Muscle of leg (tissue), 11 donors: ENCODE data around the gene EPB42. TPM values are rescaled to one million over a fixed set of nuclear protein-coding genes. Genes with fewer than 3 reads are reported as not detected.
"Not testable (repeated sequence)": the region's sequence is repeated elsewhere in the genome, so short reads cannot be mapped to it uniquely, and the experiment has no call there.

Source experiments
- DNase-seq: peaks from one replicate; pipeline ENCODE4 v3.0.0; 2013
- H3K27ac ChIP-seq: one replicate; pipeline ENCODE4 v1.5.1; 2013; ENCODE audit warnings: mild to moderate bottlenecking, low read length, control low read depth
- H3K27me3 ChIP-seq: one replicate; pipeline ENCODE4 v1.6.1; 2013; ENCODE audit warnings: low read length; ENCODE audit not compliant: control insufficient read depth, insufficient read depth
- H3K36me3 ChIP-seq: one replicate; pipeline ENCODE4 v1.6.1; 2013; ENCODE audit warnings: low read length; ENCODE audit not compliant: control insufficient read depth, insufficient read depth
- H3K4me1 ChIP-seq: one replicate; pipeline ENCODE4 v1.6.1; 2013; ENCODE audit warnings: low read length; ENCODE audit not compliant: control insufficient read depth, insufficient read depth
- H3K4me3 ChIP-seq: one replicate; pipeline ENCODE4 v1.5.1; 2013; ENCODE audit warnings: low read length, control low read depth
- H3K9me3 ChIP-seq: replicated peaks from 2 replicates; pipeline ENCODE4 v1.6.1; 2013; ENCODE audit warnings: low read depth, low read length; ENCODE audit not compliant: control insufficient read depth
- WGBS: methylation state at CpG from one replicate; pipeline ENCODE4 v1.1.5; 2013; ENCODE audit warnings: missing lambda C conversion rate; ENCODE audit not compliant: insufficient coverage; 5-methylcytosine and 5-hydroxymethylcytosine counted together
- polyA plus RNA-seq, 8 donors: library from polyadenylated mRNA; unstranded; fragments of 120-200 nt; gene quantifications; one replicate each; pipeline versions ENCODE4 v1.2.1 to v1.2.3, GENCODE V29; 2013; ENCODE audit warnings: inconsistent platforms in 1 of 8, low replicate concordance in 1 of 8; ENCODE audit not compliant: insufficient read length in 8 of 8, insufficient read depth in 1 of 8
- total RNA-seq: library from RNA; stranded (reverse); fragments of 120-200 nt; gene quantifications from one replicate; pipeline ENCODE4 v1.2.4, GENCODE V29; 2013

Gene EPB42
- total and polyA plus RNA-seq, 9 donors = 1.3 to 6.1 (median 3.2) TPM

GRCh38 chr15:43204016-43204901 lies 16.6 kb downstream of the EPB42 start:
- H3K27me3 ChIP-seq = peaks cover 17% of the 10 kb centered on the region
- H3K36me3 ChIP-seq = no peaks in the 10 kb centered on the region
- H3K9me3 ChIP-seq = no peaks in the 10 kb centered on the region
- WGBS = 32% methylated on average over 8 of the region's 8 CpGs
- H3K27ac ChIP-seq = no peak overlapping the region
- H3K4me3 ChIP-seq = no peak overlapping the region
- H3K4me1 ChIP-seq = no peaks in the 10 kb centered on the region
- DNase-seq = peak; percentile 37

- no CpG with 5 or more reads among the region's 3 CpGs for WGBS
- no peak overlapping the region for H3K27ac ChIP-seq
- no peaks in the 10 kb centered on the region for H3K36me3 ChIP-seq
- no peak overlapping the region for H3K4me3 ChIP-seq
- H3K27me3 ChIP-seq = peaks cover 2% of the 10 kb centered on the region
- no peak for DNase-seq
- no peaks in the 10 kb centered on the region for H3K9me3 ChIP-seq
- no peaks in the 10 kb centered on the region for H3K4me1 ChIP-seq
Observed at GRCh38 chr15:43199945-43200488, 20.8 kb downstream of the EPB42 start.

GRCh38 chr15:43198992-43199391 lies 21.8 kb downstream of the EPB42 start:
- Histone ChIP-seq H3K4me3 (no peak overlapping the region), H3K9me3 (no peaks in the 10 kb centered on the region), H3K4me1 (no peaks in the 10 kb centered on the region), H3K36me3 (peaks cover 3% of the 10 kb centered on the region), H3K27me3 (no peaks in the 10 kb centered on the region), H3K27ac (no peak overlapping the region)
- WGBS = 100% methylated on average over 2 of the region's 3 CpGs
- DNase-seq = no peak

DNA sequence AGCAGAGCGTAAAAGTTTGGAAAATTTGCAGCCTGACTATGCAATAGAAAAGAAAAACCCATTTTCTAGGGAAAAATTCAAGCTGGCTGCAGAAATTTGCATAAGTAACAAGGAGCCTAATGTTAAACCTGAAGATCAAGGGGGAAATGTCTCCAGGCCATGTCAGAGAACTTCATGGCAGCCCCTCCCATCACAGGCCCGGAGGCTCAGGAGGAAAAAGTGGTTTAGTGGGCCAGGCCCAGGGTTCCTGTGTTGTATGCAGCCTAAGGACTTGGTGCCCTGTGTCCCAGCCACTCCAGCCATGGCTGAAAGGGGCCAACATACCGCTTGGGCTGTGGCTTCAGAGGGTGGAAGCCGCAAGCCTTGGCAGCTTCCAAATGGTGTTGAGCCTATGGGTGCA lies 22.3 kb downstream of the EPB42 start:
- DNase-seq, H3K27me3 ChIP-seq, H3K36me3 ChIP-seq, H3K4me1 ChIP-seq, H3K27ac ChIP-seq, H3K4me3 ChIP-seq, H3K9me3 ChIP-seq: not testable (repeated sequence)
- 96% methylated on average over 3 of the region's 4 CpGs for WGBS

DNA sequence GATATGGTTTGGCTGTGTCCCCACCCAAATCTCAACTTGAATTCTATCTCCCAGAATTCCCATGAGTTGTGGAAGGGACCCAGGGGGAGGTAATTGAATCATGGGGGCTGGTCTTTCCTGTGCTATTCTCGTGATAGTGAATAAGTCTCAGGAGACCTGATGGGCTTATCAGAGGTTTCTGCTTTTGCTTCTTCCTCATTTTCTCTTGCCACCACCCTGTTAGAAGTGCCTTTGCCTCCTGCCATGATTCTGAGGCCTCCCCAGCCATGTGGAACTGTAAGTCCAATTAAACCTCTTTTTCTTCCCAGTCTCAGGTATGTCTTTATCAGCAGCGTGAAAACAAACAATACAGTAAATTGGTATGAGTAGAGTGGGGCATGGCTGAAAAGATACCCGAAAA lies 23.0 kb downstream of the EPB42 start:
- H3K36me3 ChIP-seq = not testable (repeated sequence)

DNA sequence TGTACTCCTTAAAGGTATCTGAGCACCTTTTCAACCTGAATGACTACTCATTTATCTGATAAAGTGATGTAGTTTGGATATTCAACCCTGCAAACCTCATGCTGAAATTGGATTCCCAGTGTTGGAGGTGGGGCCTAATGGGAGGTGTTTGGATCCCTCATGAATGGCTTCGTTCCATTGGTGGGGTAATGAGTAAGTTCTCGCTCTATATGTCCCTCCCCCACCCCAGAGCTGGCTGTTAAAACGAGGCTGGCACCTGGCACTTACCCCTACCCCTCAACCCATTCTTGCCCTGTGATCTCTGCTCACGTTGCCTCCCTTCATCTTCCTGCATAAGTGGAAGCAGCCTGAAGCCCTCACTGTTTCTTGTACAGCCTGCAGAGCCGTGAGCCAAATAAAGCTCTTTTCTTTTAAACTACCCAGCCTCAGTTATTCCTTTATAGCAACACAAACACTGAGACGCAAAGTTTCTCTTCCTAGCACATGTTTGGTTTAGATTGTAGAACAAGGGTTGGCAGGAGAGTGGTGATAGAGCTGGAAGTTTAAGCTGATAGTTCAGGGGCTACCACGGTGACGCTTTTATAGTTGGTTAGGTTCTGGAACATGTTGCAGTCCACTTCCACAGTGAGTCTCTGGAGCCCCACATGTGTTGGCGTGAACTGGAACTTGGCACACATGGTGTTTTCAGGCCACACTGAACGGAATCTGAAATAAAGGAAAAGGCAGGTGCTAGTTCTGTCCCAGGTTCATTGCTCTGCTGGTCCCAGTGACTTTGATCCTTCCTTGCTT lies 23.9 kb downstream of the EPB42 start:
- no peak for DNase-seq
- no peak overlapping the region for H3K4me3 ChIP-seq
- peaks cover 12% of the 10 kb centered on the region for H3K36me3 ChIP-seq
- H3K27ac ChIP-seq = no peak overlapping the region
- H3K9me3 ChIP-seq = no peaks in the 10 kb centered on the region
- H3K27me3 ChIP-seq = no peaks in the 10 kb centered on the region
- WGBS = 79% methylated on average over 6 of the region's 10 CpGs
- H3K4me1 ChIP-seq = no peaks in the 10 kb centered on the region

More for the DNA sequence above, 23.0 kb downstream of the EPB42 start:
- not testable (repeated sequence) for H3K27me3 ChIP-seq, DNase-seq, H3K9me3 ChIP-seq, H3K4me3 ChIP-seq, H3K4me1 ChIP-seq, H3K27ac ChIP-seq
- WGBS = 100% methylated on average over 2 of the region's 3 CpGs

- no peaks in the 10 kb centered on the region for H3K4me1 ChIP-seq
- peaks cover 25% of the 10 kb centered on the region for H3K36me3 ChIP-seq
- no peak overlapping the region for H3K27ac ChIP-seq
- no peak for DNase-seq
- H3K27me3 ChIP-seq = no peaks in the 10 kb centered on the region
- WGBS = no CpG with 5 or more reads among the region's 2 CpGs
- no peak overlapping the region for H3K4me3 ChIP-seq
- H3K9me3 ChIP-seq = no peaks in the 10 kb centered on the region
Observed at GRCh38 chr15:43194795-43195194, 26.0 kb downstream of the EPB42 start.

DNA sequence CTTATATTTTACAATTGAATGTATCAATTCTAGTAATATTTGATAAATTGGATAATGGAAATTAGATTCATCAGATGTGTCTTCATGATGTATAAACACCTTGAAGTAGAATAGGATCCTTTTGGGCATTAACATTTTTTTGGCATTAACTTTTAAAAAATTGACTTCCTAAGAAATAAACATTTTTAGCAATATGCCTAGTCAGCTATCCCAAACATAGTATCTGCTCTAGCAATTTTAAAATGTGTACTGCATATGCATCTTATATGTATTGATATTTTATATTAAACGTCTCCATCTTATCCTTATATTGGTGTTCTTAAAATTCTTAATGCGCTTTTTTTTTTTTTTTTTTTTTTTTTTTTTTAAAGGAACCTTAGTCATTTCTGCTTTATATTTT lies 27.1 kb downstream of the EPB42 start:
- Histone ChIP-seq H3K9me3 (no peaks in the 10 kb centered on the region), H3K36me3 (peaks cover 29% of the 10 kb centered on the region), H3K4me1 (no peaks in the 10 kb centered on the region), H3K27ac (no peak overlapping the region), H3K4me3 (no peak overlapping the region), H3K27me3 (no peaks in the 10 kb centered on the region)
- no CpG with 5 or more reads among the region's 2 CpGs for WGBS
- no peak for DNase-seq

DNA sequence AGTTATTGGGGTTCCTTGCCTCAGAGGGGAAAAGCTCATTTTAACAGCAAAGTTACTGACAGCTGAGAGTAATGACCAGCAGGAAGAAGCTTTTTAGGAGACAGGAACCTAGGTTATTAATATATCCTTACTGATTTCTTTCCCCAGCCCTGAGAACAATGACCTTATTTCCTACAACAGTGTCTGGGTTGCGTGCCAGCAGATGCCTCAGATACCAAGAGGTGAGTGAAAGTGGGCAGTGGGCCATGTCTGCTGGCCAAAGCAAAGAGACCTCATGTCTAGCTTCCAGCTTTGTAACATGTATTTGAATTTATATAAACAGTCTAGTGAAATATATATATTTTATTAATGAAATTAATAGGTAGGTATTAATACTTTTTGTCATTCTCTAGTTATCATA lies 30.6 kb downstream of the EPB42 start:
- Histone ChIP-seq H3K36me3 (peaks cover 31% of the 10 kb centered on the region), H3K4me1 (peaks cover 7% of the 10 kb centered on the region), H3K4me3 (no peak overlapping the region), H3K27ac (peak overlapping the region; percentile 23), H3K27me3 (no peaks in the 10 kb centered on the region), H3K9me3 (no peaks in the 10 kb centered on the region)
- DNase-seq = no peak
- no CpG with 5 or more reads among the region's 1 CpG for WGBS

- Histone ChIP-seq H3K9me3 (no peaks in the 10 kb centered on the region), H3K27ac (no peak overlapping the region), H3K4me3 (no peak overlapping the region), H3K4me1 (peaks cover 15% of the 10 kb centered on the region), H3K36me3 (peaks cover 28% of the 10 kb centered on the region), H3K27me3 (no peaks in the 10 kb centered on the region)
- 71% methylated on average over 1 of the region's 2 CpGs for WGBS
- DNase-seq = no peak
Observed at GRCh38 chr15:43189296-43189695, 31.5 kb downstream of the EPB42 start.
